GM12878 (cell line): ENCODE results near the gene NECTIN1. TPM values are rescaled to one million over a fixed set of nuclear protein-coding genes. Genes with fewer than 3 reads are reported as not detected.

Source experiments
- BCL11A ChIP-seq: IDR thresholded peaks from 2 replicates; pipeline ENCODE4 v1.6.1; 2011; ENCODE audit warnings: low read depth, low read length
- CBX5 ChIP-seq: sonication (generic); IDR thresholded peaks from 2 replicates; pipeline ENCODE4 v1.6.1; 2016; ENCODE audit warnings: low read depth, moderate library complexity, mild to moderate bottlenecking, inconsistent platforms
- CHD2 ChIP-seq: IDR thresholded peaks from 2 replicates; pipeline ENCODE4 v1.6.1; 2011; ENCODE audit warnings: low read depth, low read length, improper control_type of control experiment, borderline replicate concordance
- CREB1 ChIP-seq: IDR thresholded peaks from 2 replicates; pipeline ENCODE4 v1.6.1; 2012; ENCODE audit warnings: low read depth, mild to moderate bottlenecking, inconsistent platforms
- FOXK2 ChIP-seq: fragments of 450-650 bp; IDR thresholded peaks from 2 replicates; pipeline ENCODE4 v1.6.1; 2017; ENCODE audit warnings: mild to moderate bottlenecking, moderate library complexity
- GATAD2B ChIP-seq: fragments of 450-650 bp; conservative IDR thresholded peaks from 2 replicates; pipeline ENCODE4 v1.6.1; 2017; ENCODE audit warnings: low read depth, mild to moderate bottlenecking, moderate library complexity
- HSF1 ChIP-seq: fragments of 150-350 bp; IDR thresholded peaks from 2 replicates; pipeline ENCODE4 v1.6.1; 2014; ENCODE audit warnings: mild to moderate bottlenecking, low read depth, low read length
- IRF4 ChIP-seq: IDR thresholded peaks from 2 replicates; pipeline ENCODE4 v1.6.1; 2011; ENCODE audit warnings: low read depth, low read length
- LARP7 ChIP-seq: fragments of 450-650 bp; IDR thresholded peaks from 2 replicates; pipeline ENCODE4 v1.6.1; 2017; ENCODE audit warnings: mild to moderate bottlenecking
- NKRF ChIP-seq: fragments of 450-650 bp; conservative IDR thresholded peaks from 2 replicates; pipeline ENCODE4 v1.6.1; 2017; ENCODE audit warnings: mild to moderate bottlenecking, moderate library complexity
- SMARCA5 ChIP-seq: fragments of 450-650 bp; IDR thresholded peaks from 2 replicates; pipeline ENCODE4 v1.6.1; 2017; ENCODE audit warnings: mild to moderate bottlenecking
- SREBF1 ChIP-seq: IDR thresholded peaks from 2 replicates; pipeline ENCODE4 v1.6.1; 2012; ENCODE audit warnings: mild to moderate bottlenecking, low read length
- USF2 ChIP-seq: IDR thresholded peaks from 2 replicates; pipeline ENCODE4 v1.6.1; 2011; ENCODE audit warnings: low read depth, low read length, improper control_type of control experiment, borderline replicate concordance
- YBX1 ChIP-seq: fragments of 450-650 bp; IDR thresholded peaks from 2 replicates; pipeline ENCODE4 v1.6.1; 2016; ENCODE audit warnings: antibody characterized with exemption
- ZBED1 ChIP-seq: IDR thresholded peaks from 2 replicates; pipeline ENCODE4 v1.6.1; 2016; ENCODE audit warnings: borderline replicate concordance
- ZNF592 ChIP-seq: fragments of 450-650 bp; IDR thresholded peaks from 2 replicates; pipeline ENCODE4 v1.6.1; 2017; ENCODE audit warnings: mild to moderate bottlenecking, moderate library complexity
- ZNF687 ChIP-seq: fragments of 450-650 bp; IDR thresholded peaks from 2 replicates; pipeline ENCODE4 v1.6.1; 2017; ENCODE audit warnings: mild to moderate bottlenecking, moderate library complexity
- ZSCAN29 ChIP-seq: fragments of 450-650 bp; IDR thresholded peaks from 2 replicates; pipeline ENCODE4 v1.6.1; 2017; ENCODE audit warnings: mild to moderate bottlenecking, moderate library complexity
- ZZZ3 ChIP-seq: IDR thresholded peaks from 2 replicates; pipeline ENCODE4 v1.6.1; 2011; ENCODE audit warnings: low read depth; ENCODE audit not compliant: control insufficient read depth, insufficient read length
- polyA plus RNA-seq, 11 experiments: library from polyadenylated mRNA; depleted of rRNA in 4 of 11; unstranded in 6 of 11; stranded (reverse) in 5 of 11; fragments of >200 nt; fragmentation: Nextera tagmentation in 4 of 11; fragmentation: Illumina TruSeq in 1 of 11; extraction: Ambion mirVana in 4 of 11; extraction: Trizol in 1 of 11; gene quantifications; 1 replicate in 1 of 11; 2 replicates in 10 of 11; pipeline versions ENCODE4 v1.2.1 to v1.2.3, GENCODE V29; 2011 to 2016; ENCODE audit warnings: inconsistent platforms in 2 of 11, missing spikeins in 2 of 11, low read depth in 1 of 11
- total RNA-seq, 4 experiments: library from RNA; depleted of rRNA in 3 of 4; stranded (reverse); fragments of >200 nt in 3 of 4; fragmentation: Illumina TruSeq in 1 of 4; extraction: Trizol in 1 of 4; gene quantifications; 2 replicates each; pipeline versions ENCODE4 v1.2.1 to v1.2.3, GENCODE V29; 2013 to 2021

Gene NECTIN1
- total and polyA plus RNA-seq, 10 of the 15 experiments (the other 5 are each of a cell fraction or from before 2014, with no cell fraction given), result 0.97 to 9.2 (median 2.3) TPM

GRCh38 chr11:119673759-119674336 lies 55.2 kb downstream of the NECTIN1 start (continued):
- TF ChIP-seq ZSCAN29 (no peak), FOXK2 (peak; percentile 27; the same call in 1 of the 2 replicates), CBX5 (no peak), ZBED1 (no peak; the same call in 1 of the 2 replicates), LARP7 (peak; percentile 64), ZNF592 (no peak), USF2 (no peak; the same call in 1 of the 2 replicates), GATAD2B (peak; percentile 86), CHD2 (peak; percentile 85), ZNF687 (peak; percentile 96), NKRF (peak; percentile 60; the same call in 1 of the 2 replicates), YBX1 (no peak), SREBF1 (no peak), BCL11A (peak; percentile 25; the same call in 1 of the 2 replicates), SMARCA5 (0 out of 2 replicates have a peak, but pooled peaks have one; percentile 0), CREB1 (peak; percentile 59), ZZZ3 (no peak), HSF1 (no peak), IRF4 (0 out of 2 replicates have a peak, but pooled peaks have one; percentile 43)
